Measurements from ENCODE around the gene C14orf93.

GRCh38 chr14:23058654-23059504, 48.9 kb upstream of the C14orf93 start:
- no peak; the same call in 1 of the 2 replicates for TF ChIP-seq POLR2AphosphoS5 (IDR thresholded peaks at IDR 0.05; ENCODE audit: low read depth, low read length)
- TF ChIP-seq REST (IDR thresholded peaks at IDR 0.05; ENCODE audit: insufficient read depth in 1 of 2, low read depth in 2 of 2, low read length in 2 of 2) = no peak
- TF ChIP-seq FOXP2 (optimal IDR thresholded peaks at IDR 0.05; ENCODE audit: borderline replicate concordance, extremely low read depth, extremely low read length, insufficient read depth) = no peak

Measured in PFSK-1 (cell line).